Measurements from ENCODE around the gene CCDC70. TPM values are rescaled to one million over a fixed set of nuclear protein-coding genes. Genes with fewer than 3 reads are reported as not detected.

Gene CCDC70
- total and polyA plus RNA-seq, 12 donors = not detected

DNA sequence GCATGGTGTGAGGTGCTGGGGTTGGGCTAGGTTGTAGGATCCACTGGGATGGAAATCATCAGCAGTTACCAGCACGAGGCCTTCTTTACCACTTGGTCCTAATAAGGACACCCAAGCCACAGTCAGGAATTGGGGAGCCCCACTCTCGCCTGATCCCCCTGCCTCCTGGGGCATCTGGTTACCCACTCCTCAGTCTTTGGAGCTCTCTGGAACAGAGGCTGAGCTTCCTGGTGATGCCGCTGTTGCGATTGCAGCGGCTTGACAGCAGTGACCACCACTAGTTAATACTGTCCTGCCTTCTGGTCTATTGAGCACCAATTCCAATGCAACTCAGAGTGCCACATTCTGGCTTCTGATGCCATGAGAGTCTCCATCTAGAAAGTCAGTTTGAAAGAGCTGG, 30.2 kb upstream of the CCDC70 start:
- TF ChIP-seq, protein P1, sequence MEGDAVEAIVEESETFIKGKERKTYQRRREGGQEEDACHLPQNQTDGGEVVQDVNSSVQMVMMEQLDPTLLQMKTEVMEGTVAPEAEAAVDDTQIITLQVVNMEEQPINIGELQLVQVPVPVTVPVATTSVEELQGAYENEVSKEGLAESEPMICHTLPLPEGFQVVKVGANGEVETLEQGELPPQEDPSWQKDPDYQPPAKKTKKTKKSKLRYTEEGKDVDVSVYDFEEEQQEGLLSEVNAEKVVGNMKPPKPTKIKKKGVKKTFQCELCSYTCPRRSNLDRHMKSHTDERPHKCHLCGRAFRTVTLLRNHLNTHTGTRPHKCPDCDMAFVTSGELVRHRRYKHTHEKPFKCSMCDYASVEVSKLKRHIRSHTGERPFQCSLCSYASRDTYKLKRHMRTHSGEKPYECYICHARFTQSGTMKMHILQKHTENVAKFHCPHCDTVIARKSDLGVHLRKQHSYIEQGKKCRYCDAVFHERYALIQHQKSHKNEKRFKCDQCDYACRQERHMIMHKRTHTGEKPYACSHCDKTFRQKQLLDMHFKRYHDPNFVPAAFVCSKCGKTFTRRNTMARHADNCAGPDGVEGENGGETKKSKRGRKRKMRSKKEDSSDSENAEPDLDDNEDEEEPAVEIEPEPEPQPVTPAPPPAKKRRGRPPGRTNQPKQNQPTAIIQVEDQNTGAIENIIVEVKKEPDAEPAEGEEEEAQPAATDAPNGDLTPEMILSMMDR (IDR thresholded peaks at IDR 0.05) = no peak
- no peaks in the 10 kb centered on the region for H3K27me3 ChIP-seq
- H3K4me1 ChIP-seq = peaks cover 2 to 30% (median 11%) of the 10 kb centered on the region in 9 donors
- no peaks in the 10 kb centered on the region for H3K36me3 ChIP-seq
- intact Hi-C loops (cut with DNase I) = no loop called here
- DNase-seq (no peak), ATAC-seq (no peak)
- H3K4me3 ChIP-seq = no peak overlapping the region
- no peaks in the 10 kb centered on the region for H3K9me3 ChIP-seq
- WGBS, 2 donors = 92 to 97% methylated on average over 5 of the region's 5 CpGs
- H3K27ac ChIP-seq = no peak overlapping the region

DNA sequence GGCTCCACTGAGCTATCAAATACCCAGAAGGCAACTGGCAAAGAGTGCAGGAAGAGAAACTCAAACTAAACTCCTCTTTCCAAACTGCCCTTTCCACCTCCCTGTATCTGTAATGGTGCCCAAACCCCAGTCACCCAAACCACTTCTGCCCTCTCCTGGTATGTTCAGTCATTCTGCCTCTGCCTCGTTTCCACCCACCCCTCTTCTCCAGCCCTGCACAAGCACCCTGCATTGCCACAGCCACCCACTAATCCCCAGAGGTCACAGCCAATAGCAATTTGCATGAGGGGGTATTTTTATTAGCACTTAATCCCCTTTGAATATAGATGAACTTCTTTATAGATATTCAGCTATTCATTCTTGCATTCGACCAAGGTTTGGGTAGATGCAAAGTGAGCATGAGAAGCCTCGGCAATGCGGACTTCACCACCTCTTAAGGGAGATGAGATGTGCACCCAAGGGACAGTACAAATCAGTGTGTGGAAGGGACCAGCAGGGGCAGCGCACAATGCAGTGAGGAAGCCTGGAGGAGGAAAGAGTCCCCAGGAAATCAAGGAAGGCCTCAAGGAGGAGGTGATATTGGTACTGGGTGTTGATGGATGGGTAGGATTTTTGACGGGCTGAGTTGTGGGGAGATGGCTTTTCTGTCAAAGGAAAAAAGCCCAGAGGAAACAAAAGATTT, 29.2 kb upstream of the CCDC70 start:
- H3K27ac ChIP-seq = no peak overlapping the region
- ATAC-seq = peak; percentile 79 to 91 (median 90)
- DNase-seq = peak in 1 of 2 donors; percentile 57
- no peaks in the 10 kb centered on the region for H3K36me3 ChIP-seq
- H3K4me3 ChIP-seq = no peak overlapping the region
- peaks cover 0 to 19% (median 5%) of the 10 kb centered on the region in 9 donors for H3K4me1 ChIP-seq
- intact Hi-C loops (cut with DNase I) = loop anchor here in 4 of 10 donors (1.0 to 2.0 kb wide), 2 partner anchors 17 to 18 kb away; no protein-coding TSS in a partner anchor
- no peaks in the 10 kb centered on the region for H3K27me3 ChIP-seq
- TF ChIP-seq, protein P1 (IDR thresholded peaks at IDR 0.05) = peak; percentile 26 to 66 (median 60)
- H3K9me3 ChIP-seq = no peaks in the 10 kb centered on the region
- WGBS, 2 donors = 68 to 74% methylated on average over 6 of the region's 6 CpGs

DNA sequence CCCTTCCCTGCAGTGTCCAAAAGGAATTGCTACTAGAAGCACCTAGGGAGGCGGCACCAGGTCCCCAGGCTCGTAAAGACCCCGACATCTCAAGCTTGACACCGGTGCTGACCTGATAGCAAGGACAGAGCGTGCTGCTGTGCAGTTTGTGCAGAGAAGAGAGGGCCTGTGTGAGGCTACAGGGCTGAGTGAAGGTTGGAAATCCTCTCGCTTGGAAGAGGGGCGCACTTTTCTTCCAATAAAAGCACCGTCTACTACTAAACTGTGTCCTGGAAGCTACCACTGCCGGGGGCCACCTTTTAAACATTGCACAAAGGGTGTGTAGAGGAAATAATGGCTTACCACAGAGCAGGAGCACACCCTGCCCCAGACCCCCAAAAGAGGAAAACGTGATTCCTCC, 27.8 kb upstream of the CCDC70 start:
- no peak for DNase-seq
- Histone ChIP-seq H3K36me3 (no peaks in the 10 kb centered on the region), H3K9me3 (no peaks in the 10 kb centered on the region), H3K27ac (no peak overlapping the region), H3K4me3 (no peak overlapping the region), H3K4me1 (peaks cover 0 to 9% (median 5%) of the 10 kb centered on the region in 9 donors), H3K27me3 (no peaks in the 10 kb centered on the region)
- TF ChIP-seq, protein P1 (IDR thresholded peaks at IDR 0.05) = no peak
- WGBS, 2 donors = 85 to 90% methylated on average over 10 of the region's 10 CpGs
- ATAC-seq = no peak
- intact Hi-C loops (cut with DNase I) = loop anchor here in 1 of 10 donors (2.0 kb wide), 1 partner anchor 19 kb away; no protein-coding TSS in a partner anchor

DNA sequence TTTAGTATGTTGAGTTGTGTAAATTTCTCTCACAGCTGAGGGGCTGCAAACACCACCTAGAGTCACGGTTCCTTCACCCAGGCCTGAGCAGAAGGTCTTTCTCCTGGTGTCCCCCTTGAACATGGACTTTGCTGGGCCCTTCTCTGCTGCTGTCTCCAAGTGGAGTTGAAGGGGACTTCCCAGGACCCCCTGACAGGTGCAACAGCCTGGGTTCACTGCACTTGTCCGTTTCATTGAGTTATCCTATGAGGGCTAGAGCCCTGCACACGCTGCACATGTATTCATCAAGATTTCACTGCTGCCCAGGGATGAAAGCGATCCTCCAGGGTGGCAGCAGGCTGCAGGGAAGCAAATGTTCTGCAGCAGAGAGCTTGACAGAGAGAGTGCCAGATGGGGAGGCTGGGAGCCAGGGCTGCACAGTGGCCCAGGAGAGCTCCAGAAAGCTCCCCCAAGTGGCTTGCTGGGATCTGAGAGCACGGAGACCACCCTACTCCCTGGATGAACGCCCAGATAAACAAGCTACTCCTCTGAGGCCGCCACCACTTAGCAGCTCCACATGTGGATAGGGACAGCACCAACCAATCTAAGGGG, 27.1 kb upstream of the CCDC70 start:
- Histone ChIP-seq H3K4me1 (peaks cover 0 to 10% (median 5%) of the 10 kb centered on the region in 9 donors), H3K27ac (no peak overlapping the region), H3K4me3 (no peak overlapping the region), H3K27me3 (no peaks in the 10 kb centered on the region), H3K36me3 (no peaks in the 10 kb centered on the region), H3K9me3 (no peaks in the 10 kb centered on the region)
- TF ChIP-seq, protein P1 (IDR thresholded peaks at IDR 0.05) = no peak
- 54 to 71% methylated on average over 7 of the region's 7 CpGs for WGBS, 2 donors
- intact Hi-C loops (cut with DNase I) = no loop called here
- no peak for DNase-seq
- ATAC-seq = peak in 1 of 8 donors; percentile 42
